OCI-LY7 (cell line): ENCODE measurements around the gene MYO18B. TPM values are rescaled to one million over a fixed set of nuclear protein-coding genes. Genes with fewer than 3 reads are reported as not detected.

Experiments
- BruUV-seq: library from RNA; stranded (reverse); fragments of 400-500 nt; replicated peaks from 2 replicates; lab custom pipeline; 2021; lab: Mats Ljungman, UMichigan
- CTCF ChIA-PET: fragments of 300-600 bp; sonication (Branson Sonifier 250); formaldehyde crosslinking; loops from one replicate; lab custom pipeline; 2022; ENCODE audit warnings: antibody characterized with exemption; ENCODE audit not compliant: unreplicated experiment; lab: Charles Lee
- POLR2A ChIA-PET: fragments of 300-600 bp; sonication (Branson Sonifier 250); formaldehyde crosslinking; loops from one replicate; lab custom pipeline; 2022; ENCODE audit warnings: antibody characterized with exemption; lab: Charles Lee
- DNase-seq: peaks from one replicate; pipeline ENCODE4 v3.0.0-alpha.2; 2015; ENCODE audit warnings: low spot score
- H2AFZ ChIP-seq: fragments of 200-600 bp; sonication (generic), shearing (Covaris generic); 2 replicates; pipeline ENCODE4 v1.6.1; 2014; ENCODE audit warnings: mild to moderate bottlenecking, antibody characterized with exemption, low read length, moderate library complexity
- H3K27ac ChIP-seq: fragments of 200-600 bp; sonication (generic); 2 replicates; pipeline ENCODE4 v1.5.1; 2014; ENCODE audit warnings: mixed run types, low read depth, mild to moderate bottlenecking, moderate library complexity, low read length, inconsistent platforms; ENCODE audit not compliant: poor library complexity, severe bottlenecking
- H3K36me3 ChIP-seq: fragments of 200-600 bp; sonication (generic); 2 replicates; pipeline ENCODE4 v1.6.1; 2014; ENCODE audit warnings: mild to moderate bottlenecking, antibody characterized with exemption, low read length, moderate library complexity, mixed read lengths; ENCODE audit not compliant: insufficient read depth
- H3K4me1 ChIP-seq: fragments of 200-600 bp; sonication (generic); 2 replicates; pipeline ENCODE4 v1.5.1; 2014; ENCODE audit warnings: mild to moderate bottlenecking, low read length; ENCODE audit not compliant: insufficient read depth, poor library complexity, severe bottlenecking
- H3K4me2 ChIP-seq: fragments of 200-600 bp; sonication (generic); 2 replicates; pipeline ENCODE4 v1.6.1; 2014; ENCODE audit warnings: mild to moderate bottlenecking, low read length
- H3K4me3 ChIP-seq: fragments of 200-600 bp; sonication (generic); 2 replicates; pipeline ENCODE4 v1.5.1; 2014; ENCODE audit warnings: mild to moderate bottlenecking, low read depth, low read length; ENCODE audit not compliant: poor library complexity, severe bottlenecking
- H3K79me2 ChIP-seq: fragments of 200-600 bp; sonication (generic); 2 replicates; pipeline ENCODE4 v1.6.1; 2016; ENCODE audit warnings: low read depth, mild to moderate bottlenecking, low read length, moderate library complexity, mixed read lengths; ENCODE audit not compliant: insufficient read depth
- H3K9me2 ChIP-seq: fragments of 200-600 bp; sonication (generic); 2 replicates; pipeline ENCODE4 v1.6.1; 2016; ENCODE audit warnings: mild to moderate bottlenecking, low read length, mixed read lengths; ENCODE audit not compliant: insufficient read depth
- H3K9me3 ChIP-seq: fragments of 200-600 bp; sonication (generic); 2 replicates; pipeline ENCODE4 v1.6.1; 2014; ENCODE audit warnings: mild to moderate bottlenecking, mixed run types, low read length, mixed read lengths
- H4K20me1 ChIP-seq: fragments of 200-600 bp; sonication (generic); 2 replicates; pipeline ENCODE4 v1.6.1; 2014; ENCODE audit warnings: mild to moderate bottlenecking, antibody characterized with exemption, low read length, moderate library complexity, mixed read lengths; ENCODE audit not compliant: insufficient read depth
- EZH2phosphoT487 ChIP-seq: fragments of 200-600 bp; sonication (generic); IDR thresholded peaks from 2 replicates; pipeline ENCODE4 v1.6.1; 2018; ENCODE audit warnings: low read depth, borderline replicate concordance, mild to moderate bottlenecking, mixed run types, antibody characterized with exemption, low read length, moderate library complexity, mixed read lengths
- intact Hi-C: fragments of 100-400 bp; cut with micrococcal nuclease; formaldehyde crosslinking; loops from one replicate; pipeline ENCODE4 v1.10.0; 2022; ENCODE audit not compliant: unreplicated experiment
- total RNA-seq, 2 experiments: library from RNA; depleted of rRNA in 1 of 2; stranded (reverse); fragments of >200 nt in 1 of 2; shearing (Covaris generic) in 1 of 2; gene quantifications; 2 replicates each; pipeline ENCODE4 v1.2.3, GENCODE V29; 2014 to 2022
- TF ChIP-seq, protein P1 (sequence below): fragments of 200-600 bp; sonication (generic); conservative IDR thresholded peaks from 2 replicates; pipeline ENCODE4 v1.5.1; 2014; ENCODE audit warnings: mild to moderate bottlenecking, antibody characterized with exemption, low read length, moderate library complexity, mixed read lengths

Gene MYO18B
- total RNA-seq, 2 experiments from 2014 or later, result not detected

DNA sequence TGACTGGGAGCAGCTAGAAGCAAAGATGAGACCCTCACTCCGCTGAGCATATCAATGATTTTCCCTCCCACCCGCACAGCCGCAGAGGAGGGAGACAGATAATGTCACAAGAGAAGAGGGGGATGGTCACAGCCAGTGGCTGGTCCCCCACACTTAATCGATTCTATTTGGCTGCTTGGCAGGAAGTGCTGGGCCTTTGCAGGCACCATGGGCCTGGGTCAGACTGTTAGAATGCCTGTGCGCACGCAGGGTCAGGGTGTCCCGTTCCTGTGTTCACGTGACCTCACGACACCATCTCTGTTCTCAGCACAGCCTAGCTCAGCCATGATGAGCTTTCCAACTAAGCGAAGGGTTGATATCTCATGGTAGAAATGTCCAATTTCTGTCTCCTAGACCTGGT lies 107.0 kb downstream of the MYO18B start:
- BruUV-seq, result no TSS peak
- H3K9me3 ChIP-seq, result no peaks in the 10 kb centered on the region
- H3K9me2 ChIP-seq, result no peaks in the 10 kb centered on the region
- ChIA-PET CTCF (no interaction called here), POLR2A (no interaction called here)
- H3K36me3 ChIP-seq, result no peaks in the 10 kb centered on the region
- H3K27ac ChIP-seq, result no peak overlapping the region
- no peak for TF ChIP-seq EZH2phosphoT487
- TF ChIP-seq, protein P1, sequence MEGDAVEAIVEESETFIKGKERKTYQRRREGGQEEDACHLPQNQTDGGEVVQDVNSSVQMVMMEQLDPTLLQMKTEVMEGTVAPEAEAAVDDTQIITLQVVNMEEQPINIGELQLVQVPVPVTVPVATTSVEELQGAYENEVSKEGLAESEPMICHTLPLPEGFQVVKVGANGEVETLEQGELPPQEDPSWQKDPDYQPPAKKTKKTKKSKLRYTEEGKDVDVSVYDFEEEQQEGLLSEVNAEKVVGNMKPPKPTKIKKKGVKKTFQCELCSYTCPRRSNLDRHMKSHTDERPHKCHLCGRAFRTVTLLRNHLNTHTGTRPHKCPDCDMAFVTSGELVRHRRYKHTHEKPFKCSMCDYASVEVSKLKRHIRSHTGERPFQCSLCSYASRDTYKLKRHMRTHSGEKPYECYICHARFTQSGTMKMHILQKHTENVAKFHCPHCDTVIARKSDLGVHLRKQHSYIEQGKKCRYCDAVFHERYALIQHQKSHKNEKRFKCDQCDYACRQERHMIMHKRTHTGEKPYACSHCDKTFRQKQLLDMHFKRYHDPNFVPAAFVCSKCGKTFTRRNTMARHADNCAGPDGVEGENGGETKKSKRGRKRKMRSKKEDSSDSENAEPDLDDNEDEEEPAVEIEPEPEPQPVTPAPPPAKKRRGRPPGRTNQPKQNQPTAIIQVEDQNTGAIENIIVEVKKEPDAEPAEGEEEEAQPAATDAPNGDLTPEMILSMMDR, result no peak
- H4K20me1 ChIP-seq, result no peaks in the 10 kb centered on the region
- H3K4me3 ChIP-seq, result no peak overlapping the region
- no peak overlapping the region for H2AFZ ChIP-seq
- no peak overlapping the region for H3K4me2 ChIP-seq
- no peaks in the 10 kb centered on the region for H3K79me2 ChIP-seq
- intact Hi-C loops, result no loop called here
- DNase-seq, result no peak
- H3K4me1 ChIP-seq, result no peaks in the 10 kb centered on the region

GRCh38 chr22:25849522-25849921 lies 107.5 kb downstream of the MYO18B start:
- Histone ChIP-seq H3K4me1 (no peaks in the 10 kb centered on the region), H3K9me3 (no peaks in the 10 kb centered on the region), H3K9me2 (no peaks in the 10 kb centered on the region), H3K27ac (no peak overlapping the region), H3K4me2 (no peak overlapping the region), H3K36me3 (no peaks in the 10 kb centered on the region), H3K79me2 (no peaks in the 10 kb centered on the region), H4K20me1 (no peaks in the 10 kb centered on the region), H2AFZ (no peak overlapping the region), H3K4me3 (no peak overlapping the region)
- POLR2A ChIA-PET, result no interaction called here
- no peak for DNase-seq
- CTCF ChIA-PET, result no interaction called here
- intact Hi-C loops, result no loop called here
- no TSS peak for BruUV-seq
- TF ChIP-seq, protein P1, result no peak
- TF ChIP-seq EZH2phosphoT487, result no peak

DNA sequence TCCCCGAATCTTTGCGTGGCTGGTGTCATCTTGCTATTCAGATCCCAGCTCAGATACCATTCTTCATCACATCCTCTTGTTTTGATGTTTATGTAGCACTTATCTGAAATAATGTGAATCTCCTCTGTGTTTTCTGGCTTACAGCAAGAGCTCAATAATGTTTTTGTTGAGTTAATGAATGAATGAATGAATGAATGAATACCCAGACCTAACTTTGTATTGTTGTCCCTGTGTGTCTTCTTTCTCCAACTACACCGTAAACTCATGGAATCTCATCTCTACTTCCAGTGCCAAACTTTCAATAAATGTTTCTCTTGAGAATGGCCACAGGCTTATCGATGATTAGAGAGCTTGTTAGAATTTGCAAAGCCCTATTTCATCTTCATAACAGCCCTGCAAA lies 110.2 kb downstream of the MYO18B start:
- no TSS peak for BruUV-seq
- H3K9me3 ChIP-seq, result no peaks in the 10 kb centered on the region
- no peaks in the 10 kb centered on the region for H3K36me3 ChIP-seq
- H2AFZ ChIP-seq, result no peak overlapping the region
- intact Hi-C loops, result no loop called here
- no peak for DNase-seq
- POLR2A ChIA-PET, result no interaction called here
- CTCF ChIA-PET, result no interaction called here
- no peak for TF ChIP-seq EZH2phosphoT487
- TF ChIP-seq, protein P1, result no peak
- H3K27ac ChIP-seq, result no peak overlapping the region
- H3K4me3 ChIP-seq, result no peak overlapping the region
- H3K9me2 ChIP-seq, result no peaks in the 10 kb centered on the region
- H3K4me2 ChIP-seq, result no peak overlapping the region
- H3K4me1 ChIP-seq, result no peaks in the 10 kb centered on the region
- H3K79me2 ChIP-seq, result no peaks in the 10 kb centered on the region
- no peaks in the 10 kb centered on the region for H4K20me1 ChIP-seq
